NOMO-1 treated with dmso at 0.1 percent for 144 hours (cell line): ENCODE data around the gene SCN3A.

Experiments
- DNase-seq: peaks from one replicate; lab custom pipeline; 2025; ENCODE audit not compliant: unreplicated experiment; lab: John Stamatoyannopoulos, UW

The SCN3A gene

DNA sequence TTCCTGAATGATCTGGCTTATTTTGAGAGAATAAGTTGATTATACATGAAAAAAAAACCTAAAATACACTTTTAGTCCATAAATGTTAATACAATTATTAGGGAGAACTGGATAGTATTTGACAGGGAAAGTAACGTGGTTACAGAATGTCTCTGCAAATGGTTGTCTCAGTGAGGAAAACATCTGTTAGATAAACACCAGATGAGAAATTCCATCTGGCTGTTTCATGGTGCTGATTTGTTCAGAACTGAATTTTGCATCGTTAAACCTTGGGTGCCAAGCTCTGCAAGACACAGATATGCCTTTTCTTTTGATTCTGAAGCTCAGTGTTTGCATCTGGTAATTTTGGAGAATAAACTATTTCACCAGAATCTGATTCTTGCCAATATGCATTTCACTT is 90.4 kb downstream of the SCN3A start:
- DNase-seq, result no peak

DNA sequence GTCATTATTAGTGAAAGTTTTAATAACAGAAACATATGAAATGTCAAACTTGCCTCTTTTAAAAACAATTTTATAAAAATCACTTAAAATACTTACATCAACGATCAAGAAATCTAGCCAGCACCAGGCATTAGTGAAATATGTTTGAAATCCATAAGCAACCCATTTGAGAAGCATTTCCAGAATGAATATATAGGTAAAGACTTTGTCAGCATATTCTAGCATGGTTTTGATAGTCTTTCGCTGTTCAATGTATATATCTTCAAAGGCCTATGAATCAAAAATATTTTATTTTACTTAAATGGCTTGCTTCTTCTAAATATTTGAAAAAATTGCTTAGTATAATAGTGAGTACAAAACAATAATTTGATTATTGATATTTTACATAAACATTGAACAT is 91.1 kb downstream of the SCN3A start:
- DNase-seq, result no peak

DNA sequence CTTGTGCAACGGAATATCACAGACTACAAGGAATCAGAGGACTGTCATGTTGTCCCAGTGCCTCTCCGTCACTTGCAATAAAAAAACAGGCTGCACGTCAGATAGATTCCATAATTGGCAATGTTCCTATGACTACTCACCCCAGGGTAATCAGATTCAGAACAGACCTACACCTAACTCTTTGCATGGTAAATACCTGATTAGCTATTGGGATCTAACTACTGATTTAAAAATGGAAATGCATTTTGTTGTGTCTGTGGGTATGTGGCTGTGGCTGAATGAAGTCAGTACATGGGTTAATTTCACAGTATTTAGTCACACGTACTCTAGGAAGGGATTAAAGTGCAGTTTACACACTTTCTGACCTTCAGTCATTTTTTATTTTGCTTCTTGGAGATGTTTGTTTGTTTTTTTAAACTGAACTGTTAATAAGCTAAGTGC is 91.7 kb downstream of the SCN3A start:
- no peak for DNase-seq

DNA sequence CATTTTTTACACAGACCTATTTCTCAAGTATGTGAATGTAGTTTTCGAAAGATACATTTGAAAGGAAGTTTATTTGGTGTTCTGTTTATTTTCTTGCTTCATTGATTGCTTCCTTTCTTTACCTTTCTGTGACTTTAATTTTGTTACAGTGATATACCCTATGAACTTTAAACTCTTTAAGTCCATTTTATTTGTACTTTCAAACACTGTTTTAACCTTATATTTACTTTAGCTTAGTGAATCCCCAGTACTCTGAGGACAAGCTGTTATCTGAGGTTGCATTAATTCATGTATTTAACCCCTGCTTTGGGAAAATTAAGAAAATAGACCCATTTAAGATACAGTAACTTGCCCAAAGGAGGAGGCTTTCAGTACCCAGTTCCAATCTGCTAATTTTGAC is 93.5 kb downstream of the SCN3A start:
- no peak for DNase-seq

DNA sequence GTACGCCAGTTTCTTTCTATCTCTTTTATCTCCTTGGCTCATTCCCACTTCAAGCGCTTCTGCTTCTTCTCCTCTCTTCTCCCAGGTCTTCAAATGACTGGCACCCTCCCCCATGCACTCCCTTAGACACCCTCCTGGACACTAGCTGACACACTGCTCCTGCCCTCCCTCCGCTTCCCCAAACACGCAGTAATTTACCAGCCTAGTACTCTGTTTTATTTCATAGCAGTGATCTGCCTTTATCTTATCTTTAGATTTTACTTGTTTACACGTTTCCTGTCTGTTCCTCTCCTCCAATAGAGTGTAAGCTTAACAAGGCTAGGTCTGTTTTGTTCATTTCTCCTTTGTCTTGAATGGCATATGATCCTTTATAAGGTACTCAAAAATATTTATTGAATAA is 93.9 kb downstream of the SCN3A start:
- no peak for DNase-seq

DNA sequence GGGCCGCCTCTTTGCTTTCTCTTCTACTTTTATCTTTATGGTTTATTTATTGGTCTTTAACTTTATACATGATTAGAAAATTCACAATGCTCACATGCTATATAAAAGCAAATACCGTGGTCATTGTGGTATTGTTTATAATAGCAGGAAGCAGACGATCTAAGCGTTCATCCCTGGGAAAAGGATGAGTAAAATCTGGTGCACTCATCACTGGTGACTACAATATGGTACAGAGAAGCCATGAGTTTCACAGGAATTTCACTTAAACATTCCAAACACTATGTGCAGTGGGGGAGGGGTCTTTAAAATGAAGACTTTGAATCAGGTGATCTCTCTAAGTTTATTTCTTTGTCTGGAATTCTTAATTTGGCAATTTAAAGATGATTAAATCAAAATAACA is 97.9 kb downstream of the SCN3A start:
- no peak for DNase-seq

DNA sequence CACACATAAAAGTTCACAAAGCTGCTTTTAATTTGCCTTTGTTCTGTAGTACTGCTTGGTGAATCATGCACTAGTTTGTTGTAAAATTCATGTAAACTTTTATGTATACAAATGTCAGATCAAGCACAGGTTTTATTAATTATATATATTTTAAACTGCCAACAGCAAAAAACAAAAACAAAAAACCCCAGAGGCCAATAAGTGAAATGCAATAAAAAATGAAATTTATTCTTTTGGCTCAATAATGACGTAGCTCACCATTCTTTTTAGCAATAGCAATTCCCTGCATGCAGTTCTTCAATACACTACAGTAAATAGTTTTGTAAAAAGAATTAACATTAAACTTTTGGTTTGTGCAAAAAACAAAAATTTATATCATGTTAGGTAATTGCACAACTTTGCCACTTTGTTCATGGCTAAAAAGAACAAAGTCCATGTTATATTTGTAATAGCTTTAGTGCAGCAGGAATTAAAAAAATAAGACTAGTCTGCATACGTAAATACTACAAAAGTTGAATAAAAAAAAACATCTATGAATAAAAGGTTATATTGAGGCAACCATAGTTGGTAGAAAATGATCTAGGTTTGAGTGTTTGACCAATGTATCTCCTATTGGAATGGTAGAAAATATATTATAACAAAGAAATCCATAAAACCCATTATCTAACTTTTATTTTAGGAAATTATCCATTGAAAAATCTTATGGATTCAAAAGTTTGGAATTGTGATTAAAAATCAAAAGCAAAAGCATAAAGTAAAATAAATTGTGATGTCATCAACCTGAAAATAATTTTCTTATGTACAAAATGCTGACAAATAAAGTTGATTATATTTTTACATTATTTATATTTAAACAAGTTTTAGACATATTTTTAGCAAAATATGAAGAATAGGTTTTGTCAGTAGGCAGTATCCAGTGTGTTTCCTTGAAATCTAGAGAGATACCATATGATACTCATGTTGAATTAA is 115.6 kb downstream of the SCN3A start:
- DNase-seq, result no peak

DNA sequence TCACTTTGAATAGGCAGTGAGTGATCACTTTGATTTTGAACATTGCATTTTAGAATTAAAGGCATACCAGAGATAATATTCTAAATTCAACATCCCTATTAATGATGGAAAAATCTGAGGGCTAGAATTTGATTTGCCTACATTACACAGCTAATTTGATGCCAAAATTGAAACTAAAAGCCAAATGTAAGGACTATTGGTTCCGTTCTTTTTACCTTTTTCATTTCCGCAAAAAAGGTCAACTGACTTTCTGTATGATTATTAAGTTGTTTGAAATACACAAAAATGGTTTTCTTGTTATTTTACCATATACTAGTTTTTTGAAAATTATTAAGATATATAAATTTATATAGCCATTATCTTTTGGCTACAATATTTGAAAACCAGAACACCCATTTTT is 117.5 kb downstream of the SCN3A start:
- no peak for DNase-seq

DNA sequence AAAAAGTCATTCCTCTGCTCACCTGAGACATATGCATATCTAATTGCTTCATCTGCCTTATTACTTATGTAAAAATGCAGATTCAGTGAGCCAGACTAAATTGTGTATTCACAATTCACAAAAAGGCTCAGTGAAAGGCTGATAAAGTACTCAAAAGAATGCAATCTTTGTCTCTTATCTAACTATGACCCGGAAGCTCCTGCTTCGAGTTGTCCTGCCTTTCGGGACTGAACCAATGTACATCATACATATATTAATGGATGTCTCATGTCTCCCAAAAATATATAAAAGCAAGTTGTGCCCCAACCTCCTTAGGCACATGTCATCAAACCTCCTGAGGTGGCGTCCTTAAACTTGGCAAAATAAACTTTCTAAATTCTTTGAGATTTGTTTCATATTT is 120.5 kb downstream of the SCN3A start:
- no peak for DNase-seq

DNA sequence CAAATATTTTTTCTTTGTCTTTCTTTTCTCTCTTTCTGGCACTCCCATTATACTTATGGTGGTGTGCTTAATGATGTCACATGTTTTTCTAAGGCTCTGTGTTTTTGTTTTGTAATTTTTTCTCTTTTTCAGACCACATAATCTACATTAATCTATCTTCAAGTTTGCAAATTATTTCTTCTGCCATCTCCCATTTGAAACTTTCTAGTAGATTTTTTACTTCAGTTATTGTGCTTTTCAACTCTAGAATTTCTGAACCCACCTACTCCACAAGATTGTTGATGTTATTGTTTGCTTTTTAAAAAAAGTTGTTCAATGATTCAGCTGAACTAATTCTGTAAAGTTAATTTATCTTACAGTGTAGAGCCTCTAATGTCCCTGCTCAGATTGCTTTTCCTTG is 121.4 kb downstream of the SCN3A start:
- no peak for DNase-seq

DNA sequence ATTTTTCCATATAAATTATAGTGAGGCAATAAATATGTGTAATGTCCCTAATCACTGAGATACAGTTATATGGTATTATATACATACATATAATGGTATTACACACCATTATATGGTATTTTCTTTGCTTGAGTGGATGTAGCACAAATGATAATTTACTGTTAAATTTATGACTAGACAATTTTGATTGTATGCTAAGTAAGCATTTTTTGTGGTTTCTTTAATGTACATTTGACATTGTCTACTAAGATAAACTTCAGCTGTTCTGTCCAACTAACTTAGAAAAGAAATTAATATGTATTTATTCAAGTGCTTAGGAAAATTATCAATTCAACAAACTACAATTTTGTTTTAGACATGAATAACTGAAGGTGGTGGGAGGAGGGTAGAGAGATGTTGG is 122.6 kb downstream of the SCN3A start:
- no peak for DNase-seq

DNA sequence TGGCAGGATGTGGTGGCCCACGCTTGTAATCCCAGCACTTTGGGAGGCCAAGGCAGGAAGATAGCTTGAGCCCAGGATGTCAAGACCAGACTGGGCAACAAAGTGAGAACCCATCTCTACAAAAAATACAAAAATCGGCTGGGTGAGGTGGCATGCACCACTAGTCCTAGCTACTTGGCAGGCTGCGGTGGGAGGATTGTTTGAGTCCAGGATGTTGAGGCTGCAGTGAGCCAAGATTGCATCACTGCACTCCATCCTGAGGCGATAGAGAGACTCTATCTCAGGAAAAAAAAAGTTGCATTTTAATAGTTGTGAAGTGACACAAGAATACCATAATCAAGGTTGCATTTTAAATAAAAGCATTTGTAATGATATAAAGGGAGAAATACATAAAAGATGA is 124.4 kb downstream of the SCN3A start:
- DNase-seq, result no peak

DNA sequence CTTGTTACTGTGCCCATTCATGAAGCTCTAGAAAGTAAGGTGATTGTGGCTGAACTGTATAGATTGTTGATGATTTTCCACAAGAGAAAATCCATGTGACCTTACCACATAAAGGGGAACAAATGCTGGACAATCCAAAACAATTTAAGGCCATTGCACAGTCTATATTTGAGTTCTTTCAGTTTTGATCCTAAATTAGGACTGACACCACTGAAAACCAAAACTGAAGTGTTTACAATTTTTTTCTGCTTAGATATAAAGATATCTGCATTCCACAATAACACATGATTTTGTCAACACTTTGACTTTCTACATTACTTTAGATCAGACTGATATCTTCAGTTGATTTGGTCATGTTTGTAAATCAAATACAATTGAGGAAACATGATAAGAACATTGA is 124.9 kb downstream of the SCN3A start:
- no peak for DNase-seq

DNA sequence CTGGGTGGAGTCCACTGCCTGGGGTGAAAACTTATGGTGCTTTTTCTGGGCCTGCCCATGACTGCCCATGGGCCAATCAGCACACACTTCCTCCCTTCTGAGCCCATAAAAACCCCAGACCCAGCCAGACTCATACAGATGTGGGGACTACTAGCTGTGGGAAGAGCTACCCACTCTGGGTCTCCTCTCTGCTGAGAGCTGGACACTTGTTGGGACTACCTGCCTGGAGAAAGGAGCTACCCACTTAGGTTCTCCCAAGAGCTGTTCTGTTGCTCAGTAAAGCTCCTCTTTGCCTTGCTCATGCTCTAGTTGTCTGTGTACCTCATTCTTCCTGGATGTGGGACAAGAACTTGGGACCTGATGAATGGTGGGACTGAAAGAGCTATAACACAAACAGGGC is 129.0 kb downstream of the SCN3A start:
- DNase-seq, result no peak

DNA sequence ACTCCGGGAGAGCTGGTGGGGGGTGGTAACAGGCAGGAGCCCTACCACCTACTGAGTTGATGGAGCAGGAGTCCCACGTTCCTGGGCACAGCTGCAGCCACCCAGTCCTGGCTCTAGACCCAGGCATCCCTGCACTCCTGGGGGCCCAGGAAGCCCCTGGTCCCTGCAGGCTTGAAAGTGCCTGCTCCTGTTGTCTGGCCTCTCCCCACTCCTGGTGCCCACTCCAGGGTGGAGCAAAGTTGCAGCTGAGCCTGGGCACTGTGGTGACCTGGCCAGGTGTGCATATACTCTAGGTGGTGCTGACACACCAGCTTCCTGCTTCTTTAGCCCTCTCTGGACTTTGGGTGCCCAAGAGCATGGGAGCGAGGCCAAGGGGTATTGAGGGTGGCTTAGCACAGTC is 129.5 kb downstream of the SCN3A start:
- no peak for DNase-seq

DNA sequence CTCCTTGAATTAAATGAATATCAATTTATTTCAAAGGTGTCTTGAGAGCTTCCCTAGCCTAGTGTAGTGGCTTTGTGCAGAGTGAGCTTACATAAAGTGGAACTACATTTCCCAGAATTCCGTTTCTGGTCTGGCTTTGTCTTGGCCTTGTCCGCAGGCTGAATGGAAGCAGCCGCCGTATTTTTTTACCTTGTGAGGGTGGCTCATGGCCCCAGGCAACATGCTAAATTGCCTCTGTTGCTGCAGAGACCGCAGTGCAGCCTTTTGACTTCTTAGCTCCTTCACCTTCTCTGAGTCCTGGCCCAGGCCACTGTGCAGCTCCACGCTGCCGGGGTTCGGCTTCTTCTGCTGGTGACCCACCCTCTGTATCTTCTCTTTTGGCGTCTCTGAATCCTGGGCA is 133.8 kb downstream of the SCN3A start:
- DNase-seq, result no peak

DNA sequence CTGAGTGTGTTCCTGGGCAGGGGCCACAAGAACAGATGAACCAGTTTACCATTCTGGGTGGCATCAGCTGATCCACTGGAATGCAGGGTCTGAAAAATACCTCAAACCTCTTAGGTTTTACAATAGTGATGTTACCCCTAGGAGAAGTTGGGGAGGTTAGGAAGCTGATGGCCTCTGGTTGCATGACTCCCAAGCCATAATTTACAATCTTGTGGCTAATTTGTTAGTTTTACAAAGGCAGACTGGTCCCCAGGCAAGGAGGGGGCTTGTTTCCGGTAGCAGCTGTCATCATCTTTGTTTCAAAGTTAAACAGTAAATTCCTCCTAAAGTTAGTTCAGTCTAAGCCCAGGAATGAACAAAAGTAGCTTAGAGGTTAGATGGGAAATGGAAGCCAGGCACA is 134.7 kb downstream of the SCN3A start:
- DNase-seq, result no peak

DNA sequence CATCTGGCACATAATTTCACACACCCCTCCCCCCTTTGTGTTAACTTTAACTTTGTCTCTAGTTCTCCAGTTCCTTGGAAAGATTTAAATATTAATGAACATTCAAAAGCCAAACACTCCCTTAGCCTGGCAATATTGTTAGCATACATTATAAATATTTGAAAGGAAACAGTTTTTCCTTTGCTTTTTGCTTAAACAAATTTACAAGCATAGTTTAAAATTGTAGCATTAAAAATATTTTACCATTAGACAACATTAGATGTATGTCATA is 135.4 kb downstream of the SCN3A start:
- DNase-seq, result no peak

DNA sequence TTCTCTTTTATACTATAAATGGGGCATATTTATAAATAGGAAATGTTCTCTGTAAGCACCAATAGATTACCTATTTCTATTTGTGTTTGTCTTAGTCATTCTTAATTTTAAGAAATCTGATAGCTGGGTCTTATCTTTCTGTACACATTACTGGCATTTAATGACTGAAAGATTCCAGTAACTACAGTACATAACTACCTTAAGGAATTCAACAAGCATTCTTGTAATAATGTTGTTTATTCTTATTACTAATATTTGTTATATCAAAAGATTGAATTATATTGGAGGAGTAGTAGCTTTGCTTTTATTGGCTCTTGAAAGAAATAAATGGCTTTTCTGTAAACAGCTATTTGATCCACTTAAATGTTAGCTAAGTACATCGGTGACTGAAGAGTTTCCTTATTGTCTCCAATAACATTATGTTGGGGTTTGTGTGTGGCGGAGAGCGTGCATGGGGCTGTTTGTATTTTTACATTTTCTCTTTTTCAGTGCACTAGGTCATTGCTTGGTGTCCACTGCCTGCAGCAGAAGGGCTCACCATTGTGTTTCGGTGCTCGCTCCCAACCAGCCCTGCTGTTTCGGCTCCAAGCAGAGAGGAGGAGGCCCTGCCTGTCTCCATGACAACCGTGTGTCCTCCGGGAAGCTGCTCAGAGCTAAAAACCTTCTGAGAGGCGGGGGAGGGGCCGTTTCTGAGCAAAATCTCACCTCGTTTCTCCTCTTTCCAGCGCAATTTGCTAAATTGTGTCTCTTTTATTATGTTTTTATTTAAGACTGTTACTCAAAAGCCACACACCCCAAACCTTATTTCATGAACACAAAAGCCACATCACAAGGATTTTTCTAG is 136.0 kb downstream of the SCN3A start:
- no peak for DNase-seq

DNA sequence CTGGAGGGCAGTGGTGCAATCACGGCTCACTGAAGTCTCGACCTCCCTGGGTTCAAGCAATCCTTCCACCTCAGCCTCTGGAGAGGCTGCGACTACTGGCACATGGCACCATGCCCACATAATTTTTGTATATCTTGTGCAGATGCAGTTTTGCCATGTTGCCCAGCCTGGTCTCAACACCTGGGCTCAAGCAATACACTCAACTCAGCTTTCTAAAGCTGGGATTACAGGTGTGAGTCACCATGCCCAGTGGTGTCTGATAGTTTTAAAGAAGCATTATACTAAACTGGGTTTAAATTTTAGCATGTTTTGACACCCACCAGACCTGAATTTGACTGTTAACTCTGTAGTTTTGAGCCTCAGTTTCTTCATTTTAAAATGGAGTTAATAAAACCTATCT is 139.1 kb downstream of the SCN3A start:
- no peak for DNase-seq

DNA sequence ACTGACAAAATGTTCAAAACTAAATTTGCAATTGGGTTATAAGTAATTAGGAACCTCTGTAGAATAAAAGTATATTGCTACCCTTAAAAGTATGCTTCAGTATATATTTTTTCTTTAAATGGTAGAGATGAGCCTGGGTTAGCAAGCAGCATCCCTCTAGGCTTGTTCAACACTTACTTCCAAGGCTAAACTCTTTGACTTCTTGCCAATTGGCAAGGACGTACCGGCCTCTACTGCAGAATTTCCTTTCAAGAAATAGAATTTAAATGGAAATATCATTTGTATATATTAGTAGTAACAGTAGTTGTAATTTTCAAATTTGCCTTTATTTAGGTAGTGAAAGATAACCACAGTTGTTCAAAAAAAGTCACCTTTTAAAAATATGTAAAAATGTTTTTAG is 143.4 kb downstream of the SCN3A start:
- no peak for DNase-seq

DNA sequence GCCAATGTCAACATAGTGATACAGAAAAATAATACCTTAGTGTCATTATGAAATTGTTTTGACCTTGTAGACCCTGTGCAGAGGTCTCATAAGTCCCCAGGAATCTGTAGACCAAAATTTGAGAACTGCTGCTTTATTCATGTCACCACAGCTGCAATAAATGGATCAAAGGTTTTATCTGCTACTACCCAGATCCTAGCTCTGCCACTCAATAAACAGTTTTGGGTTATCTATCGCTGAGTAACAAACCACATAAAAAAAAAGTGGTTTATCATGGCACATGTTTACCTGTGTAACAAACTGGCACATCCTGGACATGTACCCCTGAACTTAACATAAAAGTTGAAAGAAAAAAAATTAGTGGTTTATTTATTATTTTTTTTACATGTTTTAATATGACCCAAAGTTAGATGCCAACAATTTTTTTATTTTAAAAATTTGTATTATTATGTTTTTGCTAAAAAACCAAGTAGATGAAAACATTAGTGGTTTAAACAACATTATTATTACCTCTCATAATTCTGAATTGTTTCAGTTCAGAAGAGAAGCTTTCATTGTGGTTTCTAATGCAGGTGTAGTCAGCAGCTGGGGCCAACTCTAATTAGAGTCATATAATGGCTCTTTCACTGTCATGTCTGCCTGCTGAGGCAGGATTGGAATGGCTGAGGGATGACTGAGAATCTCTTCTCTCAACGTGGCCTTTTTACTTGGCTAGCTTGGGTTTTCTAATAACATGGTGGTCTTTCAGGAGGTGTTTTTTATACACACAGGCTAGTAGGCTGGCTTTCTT is 145.2 kb downstream of the SCN3A start:
- DNase-seq, result no peak
